ENCODE data around the gene MEP1A. TPM values are rescaled to one million over a fixed set of nuclear protein-coding genes. Genes with fewer than 3 reads are reported as not detected.
"Not testable (repeated sequence)": the region's sequence is repeated elsewhere in the genome, so short reads cannot be mapped to it uniquely, and the experiment has no call there.

Gene MEP1A
- total RNA-seq, 3 donors from 2014 or later, result not detected

DNA sequence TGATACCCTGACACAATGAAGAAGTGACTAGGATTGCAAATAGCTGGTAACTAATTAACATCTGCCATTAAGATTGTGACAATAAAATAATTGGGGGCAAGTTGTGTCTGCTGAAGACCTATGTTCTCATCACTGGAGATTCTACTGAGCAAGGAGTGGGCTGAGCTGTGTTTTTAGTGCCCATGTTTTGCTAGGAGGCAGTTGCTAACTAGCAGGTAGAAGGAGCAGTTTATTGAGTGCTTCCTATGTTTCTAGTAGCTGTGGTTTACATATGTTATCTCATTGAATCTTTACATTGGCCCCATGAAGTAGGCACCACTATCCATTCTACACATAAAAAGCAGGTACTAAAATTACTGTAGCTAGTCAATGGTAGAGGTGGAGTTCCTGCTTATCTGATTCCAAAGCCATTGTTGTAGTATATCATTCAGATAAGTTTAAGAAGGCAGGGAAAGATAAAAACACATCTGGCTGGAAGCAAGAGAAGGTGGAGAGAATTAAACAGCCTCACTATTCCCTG is 2.8 kb upstream of the MEP1A start:
- peaks cover 6% of the 10 kb centered on the region for H3K27me3 Mint-ChIP-seq (ENCODE audit: low read depth)
- DNase-seq, result no peak
- no peak for ATAC-seq
- H3K9me3 Mint-ChIP-seq, result no peaks in the 10 kb centered on the region
- no peak overlapping the region for H3K4me3 Mint-ChIP-seq
- H3K4me1 Mint-ChIP-seq (ENCODE audit: low read depth), result no peaks in the 10 kb centered on the region
- H3K36me3 Mint-ChIP-seq (ENCODE audit: insufficient read depth), result no peaks in the 10 kb centered on the region

DNA sequence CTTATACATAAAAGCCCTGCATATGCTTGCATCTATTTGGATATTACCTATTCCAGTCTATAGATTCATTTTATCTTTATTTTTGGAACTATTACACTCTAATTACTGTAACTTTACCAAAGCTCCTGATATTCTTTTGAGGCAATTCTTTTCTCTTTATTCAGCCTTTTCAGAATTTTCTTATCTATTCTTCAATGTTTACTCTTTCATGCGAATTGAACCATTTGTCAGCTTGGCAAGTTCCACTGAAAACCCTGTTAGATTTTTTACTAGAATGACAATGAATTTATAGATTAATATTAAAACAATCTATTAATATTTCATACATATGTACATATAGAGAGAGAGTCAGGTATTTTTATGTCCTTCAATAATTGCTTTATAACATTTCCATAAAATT is 554 bp upstream of the MEP1A start:
- no peak overlapping the region for H3K4me3 Mint-ChIP-seq
- H3K27me3 Mint-ChIP-seq (ENCODE audit: low read depth), result peaks cover 2% of the 10 kb centered on the region
- H3K9me3 Mint-ChIP-seq, result no peaks in the 10 kb centered on the region
- H3K36me3 Mint-ChIP-seq (ENCODE audit: insufficient read depth), result no peaks in the 10 kb centered on the region
- no peak for DNase-seq
- ATAC-seq, result no peak
- H3K4me1 Mint-ChIP-seq (ENCODE audit: low read depth), result no peaks in the 10 kb centered on the region

DNA sequence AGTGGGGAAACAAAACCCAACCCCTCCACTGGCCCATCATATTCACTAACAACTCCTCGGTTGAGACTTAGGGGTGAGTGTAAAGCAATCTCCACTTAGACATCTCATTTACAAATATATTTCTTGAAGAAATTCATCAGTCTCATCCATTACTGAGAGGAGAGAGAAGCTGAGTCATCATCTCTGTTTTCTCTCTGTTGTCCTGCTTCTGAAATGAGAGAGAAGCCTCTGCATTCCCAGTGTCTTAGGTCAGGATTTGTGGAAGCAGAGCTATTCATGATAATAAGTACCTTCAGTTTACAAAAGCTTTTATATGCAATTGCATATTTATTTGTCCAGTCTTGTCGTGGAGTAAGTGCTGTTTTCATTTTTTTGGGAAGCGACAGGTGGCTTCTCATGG is 879 bp downstream of the MEP1A start:
- no peaks in the 10 kb centered on the region for H3K9me3 Mint-ChIP-seq
- no peaks in the 10 kb centered on the region for H3K4me1 Mint-ChIP-seq (ENCODE audit: low read depth)
- H3K36me3 Mint-ChIP-seq (ENCODE audit: insufficient read depth), result no peaks in the 10 kb centered on the region
- ATAC-seq (no peak), DNase-seq (no peak)
- H3K27me3 Mint-ChIP-seq (ENCODE audit: low read depth), result peaks cover 2% of the 10 kb centered on the region
- no peak overlapping the region for H3K4me3 Mint-ChIP-seq

- ATAC-seq (no peak), DNase-seq (no peak)
- Mint-ChIP-seq H3K27me3 (ENCODE audit: low read depth) (no peaks in the 10 kb centered on the region), H3K36me3 (ENCODE audit: insufficient read depth) (no peaks in the 10 kb centered on the region), H3K4me1 (ENCODE audit: low read depth) (no peaks in the 10 kb centered on the region), H3K9me3 (no peaks in the 10 kb centered on the region), H3K4me3 (no peak overlapping the region)
Observed at GRCh38 chr6:46795816-46796215, 2.6 kb downstream of the MEP1A start.

DNA sequence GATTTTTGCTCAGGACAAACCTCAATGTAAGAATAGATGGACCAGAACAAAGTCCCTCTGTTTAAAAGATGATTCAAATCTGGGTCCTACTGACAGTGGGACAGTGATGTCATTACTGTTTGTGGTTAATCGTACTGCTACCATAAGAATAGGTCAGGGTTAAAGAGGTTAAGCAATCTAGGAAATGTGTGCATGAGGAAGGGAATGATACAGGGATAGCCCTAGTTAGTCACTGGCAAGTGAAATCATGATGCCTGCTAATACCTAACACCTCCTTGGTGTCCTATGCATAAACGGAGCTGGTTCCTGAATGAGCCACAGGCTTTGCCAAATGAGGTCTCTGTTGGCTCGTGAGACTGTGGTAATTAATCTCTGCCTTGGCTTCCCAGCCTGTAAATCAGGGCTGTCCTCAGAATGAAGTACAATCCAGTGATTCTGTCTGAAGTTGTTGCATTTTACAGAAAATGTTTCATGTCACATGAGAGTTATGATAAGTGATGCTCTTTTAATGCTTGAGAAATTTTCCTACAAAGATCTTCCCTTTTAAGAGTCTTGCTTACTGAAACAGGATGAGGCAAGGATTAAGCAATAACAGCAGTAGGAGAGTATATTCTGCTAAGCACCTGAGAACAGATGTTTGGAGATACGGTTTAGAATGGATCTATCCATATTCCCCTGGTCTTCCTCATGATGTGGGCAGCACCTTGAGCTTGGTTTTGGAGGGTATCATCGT is 3.8 kb downstream of the MEP1A start:
- no peaks in the 10 kb centered on the region for H3K27me3 Mint-ChIP-seq (ENCODE audit: low read depth)
- no peak overlapping the region for H3K4me3 Mint-ChIP-seq
- H3K36me3 Mint-ChIP-seq (ENCODE audit: insufficient read depth), result no peaks in the 10 kb centered on the region
- DNase-seq (no peak), ATAC-seq (no peak)
- H3K9me3 Mint-ChIP-seq, result no peaks in the 10 kb centered on the region
- H3K4me1 Mint-ChIP-seq (ENCODE audit: low read depth), result no peaks in the 10 kb centered on the region

DNA sequence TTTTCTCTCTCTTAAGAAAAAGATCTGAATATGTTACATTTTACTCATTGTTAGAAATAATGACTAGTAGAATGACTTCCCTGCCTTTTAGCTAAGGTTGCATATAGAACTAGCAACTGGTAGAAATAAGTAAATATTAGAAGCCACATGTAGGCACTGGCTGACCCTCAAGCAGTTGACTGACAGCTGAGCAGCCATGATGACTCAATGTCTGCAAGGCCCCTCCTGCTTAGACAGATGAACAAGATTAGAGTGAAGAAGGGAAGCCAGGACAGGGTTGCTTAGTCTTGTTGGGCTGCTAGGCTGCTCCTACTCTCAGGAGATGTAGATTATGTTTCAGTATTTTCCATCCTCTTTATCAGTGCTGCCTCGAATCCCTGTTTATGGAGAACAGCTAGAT is 6.5 kb downstream of the MEP1A start:
- no peak for ATAC-seq

GRCh38 chr6:46808806-46809205 is 15.6 kb downstream of the MEP1A start:
- Mint-ChIP-seq H3K4me1 (ENCODE audit: low read depth) (no peaks in the 10 kb centered on the region), H3K4me3 (no peak overlapping the region), H3K9me3 (peaks cover 4% of the 10 kb centered on the region), H3K36me3 (ENCODE audit: insufficient read depth) (no peaks in the 10 kb centered on the region), H3K27me3 (ENCODE audit: low read depth) (peaks cover 21% of the 10 kb centered on the region)
- DNase-seq (no peak), ATAC-seq (no peak)

More for the DNA sequence above, 6.5 kb downstream of the MEP1A start:
- no peaks in the 10 kb centered on the region for H3K9me3 Mint-ChIP-seq
- peaks cover 3% of the 10 kb centered on the region for H3K27me3 Mint-ChIP-seq (ENCODE audit: low read depth)
- H3K4me3 Mint-ChIP-seq, result no peak overlapping the region
- no peaks in the 10 kb centered on the region for H3K4me1 Mint-ChIP-seq (ENCODE audit: low read depth)
- no peak for DNase-seq
- H3K36me3 Mint-ChIP-seq (ENCODE audit: insufficient read depth), result no peaks in the 10 kb centered on the region

DNA sequence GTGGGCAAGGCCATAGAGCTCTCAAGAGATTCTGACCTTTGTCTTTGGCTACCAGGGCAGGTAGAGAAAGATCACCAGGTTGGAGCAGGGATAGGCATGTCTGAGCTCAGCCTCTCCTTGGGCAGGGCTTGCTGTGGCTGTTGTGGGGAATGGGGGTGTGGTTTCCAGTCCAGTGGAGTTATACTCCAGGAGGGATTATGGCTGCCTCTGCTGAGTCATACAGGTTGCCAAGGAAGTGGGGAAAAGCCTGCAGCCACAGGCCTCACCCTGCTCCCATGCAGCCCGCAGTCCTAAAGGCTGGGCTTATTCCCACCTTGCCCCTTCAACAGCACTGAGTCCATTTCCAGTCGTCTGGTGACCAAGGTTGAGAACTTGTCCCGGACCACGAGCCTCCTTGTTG is 21.9 kb downstream of the MEP1A start:
- Mint-ChIP-seq H3K4me1 (ENCODE audit: low read depth) (no peaks in the 10 kb centered on the region), H3K4me3 (no peak overlapping the region), H3K27me3 (ENCODE audit: low read depth) (peaks cover 16% of the 10 kb centered on the region), H3K9me3 (peaks cover 4% of the 10 kb centered on the region), H3K36me3 (ENCODE audit: insufficient read depth) (no peaks in the 10 kb centered on the region)
- DNase-seq, result no peak
- ATAC-seq, result no peak

DNA sequence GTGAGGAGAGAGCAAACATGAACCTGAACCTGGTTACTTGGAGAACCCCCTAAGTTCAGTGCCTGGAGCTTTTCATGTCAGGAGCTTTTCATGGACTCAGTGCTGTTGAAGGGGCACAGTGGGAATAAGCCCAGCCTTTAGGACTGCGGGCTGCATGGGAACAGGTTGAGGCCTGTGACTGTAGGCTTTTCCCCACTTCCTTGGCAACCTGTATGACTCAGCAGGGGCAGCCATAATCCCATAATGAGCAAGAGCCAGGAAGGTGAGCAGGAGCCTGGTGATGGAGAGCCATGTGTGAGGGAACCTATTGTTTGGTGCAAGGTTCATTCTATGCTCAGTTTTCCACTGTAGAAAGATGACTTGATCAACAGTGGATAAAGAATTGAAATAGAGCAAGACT is 23.4 kb downstream of the MEP1A start:
- H3K4me3 Mint-ChIP-seq, result no peak overlapping the region
- H3K27me3 Mint-ChIP-seq (ENCODE audit: low read depth), result peaks cover 12% of the 10 kb centered on the region
- ATAC-seq (no peak), DNase-seq (no peak)
- H3K9me3 Mint-ChIP-seq, result peaks cover 4% of the 10 kb centered on the region
- no peaks in the 10 kb centered on the region for H3K4me1 Mint-ChIP-seq (ENCODE audit: low read depth)
- no peaks in the 10 kb centered on the region for H3K36me3 Mint-ChIP-seq (ENCODE audit: insufficient read depth)

GRCh38 chr6:46819561-46819960 is 26.4 kb downstream of the MEP1A start:
- no peak for ATAC-seq
- no peaks in the 10 kb centered on the region for H3K9me3 Mint-ChIP-seq
- no peak overlapping the region for H3K4me3 Mint-ChIP-seq
- H3K36me3 Mint-ChIP-seq (ENCODE audit: insufficient read depth), result no peaks in the 10 kb centered on the region
- H3K4me1 Mint-ChIP-seq (ENCODE audit: low read depth), result no peaks in the 10 kb centered on the region
- peaks cover 10% of the 10 kb centered on the region for H3K27me3 Mint-ChIP-seq (ENCODE audit: low read depth)
- no peak for DNase-seq

DNA sequence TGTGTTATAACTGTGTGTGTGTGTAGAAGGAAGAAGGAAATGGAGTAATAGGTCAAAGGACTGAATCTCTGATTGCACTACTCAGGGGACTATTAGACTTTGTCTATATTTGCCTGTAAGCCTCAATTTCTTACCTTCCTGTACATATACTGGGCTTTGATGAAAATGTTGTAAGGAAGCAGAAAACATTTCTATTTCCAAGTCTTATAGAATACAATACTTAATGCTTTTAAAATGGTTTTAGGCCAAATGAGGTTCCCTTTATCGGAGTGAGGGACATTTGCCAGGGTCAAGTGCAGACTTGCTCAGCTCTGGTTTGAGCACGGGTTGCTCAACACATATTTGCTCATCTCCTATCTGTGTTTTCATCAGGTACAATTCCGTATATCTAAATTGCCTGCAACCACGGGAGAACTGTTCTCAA is 28.3 kb downstream of the MEP1A start:
- peaks cover 7% of the 10 kb centered on the region for H3K27me3 Mint-ChIP-seq (ENCODE audit: low read depth)
- no peaks in the 10 kb centered on the region for H3K9me3 Mint-ChIP-seq
- DNase-seq, result no peak
- no peak for ATAC-seq
- no peaks in the 10 kb centered on the region for H3K36me3 Mint-ChIP-seq (ENCODE audit: insufficient read depth)
- H3K4me1 Mint-ChIP-seq (ENCODE audit: low read depth), result no peaks in the 10 kb centered on the region
- no peak overlapping the region for H3K4me3 Mint-ChIP-seq

DNA sequence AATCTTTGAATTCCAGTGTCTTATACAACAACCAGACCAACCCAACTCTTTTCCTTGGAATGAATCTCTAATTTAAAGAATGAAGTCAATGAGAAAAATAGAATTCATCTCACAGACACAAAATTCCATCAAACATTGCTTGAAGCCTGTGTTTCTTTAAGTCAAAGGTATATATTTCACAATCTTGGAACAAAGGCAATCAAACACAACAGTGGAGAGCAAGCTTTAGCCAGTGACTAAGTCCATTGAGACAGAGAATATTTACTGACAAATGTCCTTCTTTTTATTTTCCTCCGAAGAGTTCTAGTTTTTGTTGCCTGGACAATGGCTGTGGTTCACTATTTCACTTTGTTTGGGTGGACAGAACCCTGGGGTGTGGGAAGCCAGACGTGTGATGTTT is 35.8 kb downstream of the MEP1A start:
- no peaks in the 10 kb centered on the region for H3K9me3 Mint-ChIP-seq
- H3K36me3 Mint-ChIP-seq (ENCODE audit: insufficient read depth), result no peaks in the 10 kb centered on the region
- H3K4me3 Mint-ChIP-seq, result no peak overlapping the region
- DNase-seq, result no peak
- H3K27me3 Mint-ChIP-seq (ENCODE audit: low read depth), result no peaks in the 10 kb centered on the region
- no peak for ATAC-seq
- no peaks in the 10 kb centered on the region for H3K4me1 Mint-ChIP-seq (ENCODE audit: low read depth)

DNA sequence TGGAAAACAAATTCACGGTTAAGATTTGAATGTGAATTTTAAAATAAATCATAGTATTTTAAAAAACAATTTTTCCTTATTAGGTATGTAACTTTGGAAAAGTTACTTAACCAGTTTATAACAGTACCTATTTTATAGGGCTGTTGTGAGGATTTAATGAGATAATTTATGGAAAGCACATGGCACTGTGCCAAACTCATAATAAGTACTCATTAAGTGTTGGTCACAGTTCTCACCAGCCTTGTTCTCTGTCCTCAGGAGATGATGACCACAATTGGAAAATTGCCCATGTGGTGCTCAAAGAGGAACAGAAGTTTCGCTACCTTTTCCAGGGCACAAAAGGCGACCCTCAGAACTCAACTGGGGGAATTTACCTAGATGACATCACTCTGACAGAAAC is 39.6 kb downstream of the MEP1A start:
- Mint-ChIP-seq H3K36me3 (ENCODE audit: insufficient read depth) (no peaks in the 10 kb centered on the region), H3K27me3 (ENCODE audit: low read depth) (no peaks in the 10 kb centered on the region), H3K4me3 (no peak overlapping the region), H3K4me1 (ENCODE audit: low read depth) (no peaks in the 10 kb centered on the region), H3K9me3 (no peaks in the 10 kb centered on the region)
- ATAC-seq (no peak), DNase-seq (no peak)

- H3K4me1 Mint-ChIP-seq (ENCODE audit: low read depth); H3K9me3 Mint-ChIP-seq; DNase-seq; H3K36me3 Mint-ChIP-seq (ENCODE audit: insufficient read depth); ATAC-seq; H3K4me3 Mint-ChIP-seq; H3K27me3 Mint-ChIP-seq (ENCODE audit: low read depth): not testable (repeated sequence)
Observed at GRCh38 chr6:46834257-46834916, 41.2 kb downstream of the MEP1A start.

GRCh38 chr6:46834991-46835390 is 41.8 kb downstream of the MEP1A start:
- ATAC-seq; H3K9me3 Mint-ChIP-seq; H3K4me1 Mint-ChIP-seq (ENCODE audit: low read depth); H3K4me3 Mint-ChIP-seq; DNase-seq; H3K27me3 Mint-ChIP-seq (ENCODE audit: low read depth); H3K36me3 Mint-ChIP-seq (ENCODE audit: insufficient read depth): not testable (repeated sequence)

Data from activated T-cell treated with anti-CD3 and anti-CD28 coated beads, Interleukin-2, amount 50 U/mL, for 4 hours (primary cell).